Measurements from ENCODE around the gene BAIAP2L2.

BAIAP2L2 gene

GRCh38 chr22:38068641-38069371, 41.7 kb downstream of the BAIAP2L2 start:
- Histone ChIP-seq H3K27me3 (ENCODE audit: control insufficient read depth, insufficient read depth, low read length) (no peaks in the 10 kb centered on the region), H3K27ac (ENCODE audit: low read length) (no peak overlapping the region), H3K4me3 (ENCODE audit: low read length) (no peak overlapping the region), H3K9me3 (ENCODE audit: control insufficient read depth, low read depth, low read length) (no peaks in the 10 kb centered on the region), H3K36me3 (ENCODE audit: control insufficient read depth, low read depth, low read length) (peaks cover 34% of the 10 kb centered on the region), H3K4me1 (ENCODE audit: control insufficient read depth, low read depth, low read length) (no peaks in the 10 kb centered on the region), H3K9ac (ENCODE audit: low read length) (no peak overlapping the region)

GRCh38 chr22:38067761-38068360, 42.6 kb downstream of the BAIAP2L2 start:
- Histone ChIP-seq H3K4me1 (ENCODE audit: control insufficient read depth, low read depth, low read length) (no peaks in the 10 kb centered on the region), H3K27me3 (ENCODE audit: control insufficient read depth, insufficient read depth, low read length) (no peaks in the 10 kb centered on the region), H3K27ac (ENCODE audit: low read length) (no peak overlapping the region), H3K9ac (ENCODE audit: low read length) (no peak overlapping the region), H3K9me3 (ENCODE audit: control insufficient read depth, low read depth, low read length) (no peaks in the 10 kb centered on the region), H3K4me3 (ENCODE audit: low read length) (no peak overlapping the region), H3K36me3 (ENCODE audit: control insufficient read depth, low read depth, low read length) (peaks cover 30% of the 10 kb centered on the region)

GRCh38 chr22:38067028-38067415, 43.5 kb downstream of the BAIAP2L2 start:
- Histone ChIP-seq H3K4me1 (ENCODE audit: control insufficient read depth, low read depth, low read length) (no peaks in the 10 kb centered on the region), H3K9ac (ENCODE audit: low read length) (no peak overlapping the region)

GRCh38 chr22:38066381-38067027, 44.0 kb downstream of the BAIAP2L2 start:
- Histone ChIP-seq H3K9me3 (ENCODE audit: control insufficient read depth, low read depth, low read length) (no peaks in the 10 kb centered on the region), H3K4me1 (ENCODE audit: control insufficient read depth, low read depth, low read length) (no peaks in the 10 kb centered on the region), H3K4me3 (ENCODE audit: low read length) (no peak overlapping the region), H3K27ac (ENCODE audit: low read length) (no peak overlapping the region), H3K36me3 (ENCODE audit: control insufficient read depth, low read depth, low read length) (peaks cover 17% of the 10 kb centered on the region), H3K27me3 (ENCODE audit: control insufficient read depth, insufficient read depth, low read length) (no peaks in the 10 kb centered on the region), H3K9ac (ENCODE audit: low read length) (no peak overlapping the region)

More at GRCh38 chr22:38067028-38067415, 43.5 kb downstream of the BAIAP2L2 start:
- Histone ChIP-seq H3K9me3 (ENCODE audit: control insufficient read depth, low read depth, low read length) (no peaks in the 10 kb centered on the region), H3K27me3 (ENCODE audit: control insufficient read depth, insufficient read depth, low read length) (no peaks in the 10 kb centered on the region), H3K36me3 (ENCODE audit: control insufficient read depth, low read depth, low read length) (peaks cover 23% of the 10 kb centered on the region), H3K27ac (ENCODE audit: low read length) (no peak overlapping the region), H3K4me3 (ENCODE audit: low read length) (no peak overlapping the region)

GRCh38 chr22:38065539-38065938, 44.9 kb downstream of the BAIAP2L2 start:
- Histone ChIP-seq H3K9me3 (ENCODE audit: control insufficient read depth, low read depth, low read length) (no peaks in the 10 kb centered on the region), H3K27ac (ENCODE audit: low read length) (no peak overlapping the region), H3K36me3 (ENCODE audit: control insufficient read depth, low read depth, low read length) (peaks cover 12% of the 10 kb centered on the region), H3K4me3 (ENCODE audit: low read length) (no peak overlapping the region), H3K9ac (ENCODE audit: low read length) (no peak overlapping the region), H3K4me1 (ENCODE audit: control insufficient read depth, low read depth, low read length) (no peaks in the 10 kb centered on the region), H3K27me3 (ENCODE audit: control insufficient read depth, insufficient read depth, low read length) (no peaks in the 10 kb centered on the region)

GRCh38 chr22:38062791-38063190, 47.7 kb downstream of the BAIAP2L2 start:
- no peaks in the 10 kb centered on the region for H3K4me1 ChIP-seq (ENCODE audit: control insufficient read depth, low read depth, low read length)
- no peaks in the 10 kb centered on the region for H3K27me3 ChIP-seq (ENCODE audit: control insufficient read depth, insufficient read depth, low read length)
- H3K9ac ChIP-seq (ENCODE audit: low read length) = no peak overlapping the region
- no peaks in the 10 kb centered on the region for H3K9me3 ChIP-seq (ENCODE audit: control insufficient read depth, low read depth, low read length)
- no peak overlapping the region for H3K4me3 ChIP-seq (ENCODE audit: low read length)
- peaks cover 12% of the 10 kb centered on the region for H3K36me3 ChIP-seq (ENCODE audit: control insufficient read depth, low read depth, low read length)
- no peak overlapping the region for H3K27ac ChIP-seq (ENCODE audit: low read length)

- H3K9me3 ChIP-seq (ENCODE audit: control insufficient read depth, low read depth, low read length) = no peaks in the 10 kb centered on the region
- no peaks in the 10 kb centered on the region for H3K36me3 ChIP-seq (ENCODE audit: control insufficient read depth, low read depth, low read length)
- H3K4me1 ChIP-seq (ENCODE audit: control insufficient read depth, low read depth, low read length) = no peaks in the 10 kb centered on the region
- peak within 1 kb of the TSS; percentile 97 for H3K27ac ChIP-seq (ENCODE audit: low read length)
- no peaks in the 10 kb centered on the region for H3K27me3 ChIP-seq (ENCODE audit: control insufficient read depth, insufficient read depth, low read length)
- H3K4me3 ChIP-seq (ENCODE audit: low read length) = peak within 1 kb of the TSS; percentile 89
- peak within 1 kb of the TSS; percentile 77 for H3K9ac ChIP-seq (ENCODE audit: low read length)
These were observed 53.3 kb downstream of the BAIAP2L2 start, which contains the start of gene PICK1 for GRCh38 chr22:38056969-38057891. Gene PICK1 (plus strand): TSS chr22:38057404. CDS start chr22:38057810, 406 bp downstream.

GRCh38 chr22:38051900-38052862, 58.3 kb downstream of the BAIAP2L2 start:
- Histone ChIP-seq H3K27me3 (ENCODE audit: control insufficient read depth, insufficient read depth, low read length) (no peaks in the 10 kb centered on the region), H3K4me3 (ENCODE audit: low read length) (no peak overlapping the region), H3K9ac (ENCODE audit: low read length) (no peak overlapping the region), H3K4me1 (ENCODE audit: control insufficient read depth, low read depth, low read length) (no peaks in the 10 kb centered on the region), H3K36me3 (ENCODE audit: control insufficient read depth, low read depth, low read length) (no peaks in the 10 kb centered on the region), H3K27ac (ENCODE audit: low read length) (no peak overlapping the region), H3K9me3 (ENCODE audit: control insufficient read depth, low read depth, low read length) (no peaks in the 10 kb centered on the region)

GRCh38 chr22:38051261-38051660, 59.2 kb downstream of the BAIAP2L2 start:
- H3K27ac ChIP-seq (ENCODE audit: low read length) = no peak overlapping the region
- no peaks in the 10 kb centered on the region for H3K36me3 ChIP-seq (ENCODE audit: control insufficient read depth, low read depth, low read length)
- H3K9ac ChIP-seq (ENCODE audit: low read length) = no peak overlapping the region
- no peak overlapping the region for H3K4me3 ChIP-seq (ENCODE audit: low read length)
- H3K9me3 ChIP-seq (ENCODE audit: control insufficient read depth, low read depth, low read length) = no peaks in the 10 kb centered on the region
- H3K27me3 ChIP-seq (ENCODE audit: control insufficient read depth, insufficient read depth, low read length) = no peaks in the 10 kb centered on the region
- no peaks in the 10 kb centered on the region for H3K4me1 ChIP-seq (ENCODE audit: control insufficient read depth, low read depth, low read length)

GRCh38 chr22:38050720-38051119, 59.8 kb downstream of the BAIAP2L2 start:
- Histone ChIP-seq H3K9me3 (ENCODE audit: control insufficient read depth, low read depth, low read length) (no peaks in the 10 kb centered on the region), H3K4me1 (ENCODE audit: control insufficient read depth, low read depth, low read length) (no peaks in the 10 kb centered on the region), H3K27me3 (ENCODE audit: control insufficient read depth, insufficient read depth, low read length) (no peaks in the 10 kb centered on the region)

More at GRCh38 chr22:38050720-38051119, 59.8 kb downstream of the BAIAP2L2 start:
- H3K36me3 ChIP-seq (ENCODE audit: control insufficient read depth, low read depth, low read length) = no peaks in the 10 kb centered on the region
- no peak overlapping the region for H3K4me3 ChIP-seq (ENCODE audit: low read length)
- H3K27ac ChIP-seq (ENCODE audit: low read length) = no peak overlapping the region
- H3K9ac ChIP-seq (ENCODE audit: low read length) = no peak overlapping the region

All from iPS-18a (cell line).